Measurements from ENCODE around the gene TRANK1.

DNA sequence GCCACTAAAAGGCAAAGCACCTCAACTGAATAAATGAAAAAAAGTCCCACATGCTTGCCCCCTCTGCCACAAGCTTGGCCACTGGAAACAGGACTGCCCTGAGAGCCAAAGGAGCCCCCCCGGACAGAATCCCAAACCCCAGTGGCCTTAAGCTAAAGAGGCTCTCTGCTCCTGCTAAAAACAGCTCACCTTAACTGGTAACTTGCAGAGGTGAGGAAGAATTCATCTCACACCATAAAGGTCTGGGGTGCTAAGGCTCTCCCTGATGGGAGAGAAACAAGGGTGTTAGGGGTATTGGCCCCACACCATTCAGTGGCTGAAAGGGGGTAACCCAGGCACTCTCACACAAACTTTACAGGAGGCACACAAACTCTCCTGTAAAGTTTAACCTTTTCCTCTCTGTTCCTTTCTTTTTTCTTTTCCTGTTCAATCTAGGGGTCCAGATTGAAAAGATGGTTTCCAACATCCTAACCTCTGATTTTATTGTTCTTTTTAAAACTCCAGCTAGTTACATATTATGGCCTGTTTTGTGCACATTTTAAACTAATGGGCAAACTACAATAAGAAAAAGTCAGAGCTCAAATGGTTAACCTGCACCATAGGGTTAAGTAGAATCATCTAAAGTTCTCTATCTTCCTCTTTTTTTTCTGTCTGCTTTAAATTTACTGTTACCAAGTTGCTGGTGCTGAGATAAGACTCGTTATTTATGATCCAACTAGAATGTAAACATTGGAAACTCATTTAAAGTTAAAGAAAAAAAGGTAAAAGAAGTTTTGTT lies 19.9 kb downstream of the TRANK1 start:
- no peak for TF ChIP-seq POLR2A (IDR thresholded peaks at IDR 0.05)
- TF ChIP-seq, protein P1, sequence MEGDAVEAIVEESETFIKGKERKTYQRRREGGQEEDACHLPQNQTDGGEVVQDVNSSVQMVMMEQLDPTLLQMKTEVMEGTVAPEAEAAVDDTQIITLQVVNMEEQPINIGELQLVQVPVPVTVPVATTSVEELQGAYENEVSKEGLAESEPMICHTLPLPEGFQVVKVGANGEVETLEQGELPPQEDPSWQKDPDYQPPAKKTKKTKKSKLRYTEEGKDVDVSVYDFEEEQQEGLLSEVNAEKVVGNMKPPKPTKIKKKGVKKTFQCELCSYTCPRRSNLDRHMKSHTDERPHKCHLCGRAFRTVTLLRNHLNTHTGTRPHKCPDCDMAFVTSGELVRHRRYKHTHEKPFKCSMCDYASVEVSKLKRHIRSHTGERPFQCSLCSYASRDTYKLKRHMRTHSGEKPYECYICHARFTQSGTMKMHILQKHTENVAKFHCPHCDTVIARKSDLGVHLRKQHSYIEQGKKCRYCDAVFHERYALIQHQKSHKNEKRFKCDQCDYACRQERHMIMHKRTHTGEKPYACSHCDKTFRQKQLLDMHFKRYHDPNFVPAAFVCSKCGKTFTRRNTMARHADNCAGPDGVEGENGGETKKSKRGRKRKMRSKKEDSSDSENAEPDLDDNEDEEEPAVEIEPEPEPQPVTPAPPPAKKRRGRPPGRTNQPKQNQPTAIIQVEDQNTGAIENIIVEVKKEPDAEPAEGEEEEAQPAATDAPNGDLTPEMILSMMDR (IDR thresholded peaks at IDR 0.05 in 8 of 11, conservative IDR thresholded peaks at IDR 0.05 in 3 of 11), result no peak
